Lower lobe of right lung (tissue), 2 donors: ENCODE results near the gene ST3GAL3. TPM values are rescaled to one million over a fixed set of nuclear protein-coding genes. Genes with fewer than 3 reads are reported as not detected.
"Not testable (repeated sequence)": the region's sequence is repeated elsewhere in the genome, so short reads cannot be mapped to it uniquely, and the experiment has no call there.

Experiments
- ATAC-seq, 2 donors: fragments of 200-7000 bp; cut with Tn5 transposase; one replicate each; pipeline ENCODE4 v1.9.1; 2020 to 2022; ENCODE audit warnings: mild to moderate bottlenecking in 2 of 2, moderate library complexity in 2 of 2
- DNase-seq: peaks from one replicate; pipeline ENCODE4 v3.0.0-alpha.2; 2020
- H3K27ac ChIP-seq: fragments of 200-600 bp; one replicate; pipeline ENCODE4 v1.8.0; 2022
- H3K27me3 ChIP-seq: fragments of 200-600 bp; one replicate; pipeline ENCODE4 v1.8.0; 2022; ENCODE audit warnings: low read depth
- H3K36me3 ChIP-seq: fragments of 200-600 bp; one replicate; pipeline ENCODE4 v1.8.0; 2022; ENCODE audit warnings: mild to moderate bottlenecking
- H3K4me1 ChIP-seq: fragments of 200-600 bp; one replicate; pipeline ENCODE4 v1.8.0; 2022
- H3K4me3 ChIP-seq: fragments of 200-600 bp; one replicate; pipeline ENCODE4 v1.8.0; 2022; ENCODE audit warnings: mild to moderate bottlenecking
- H3K9me3 ChIP-seq: fragments of 200-600 bp; one replicate; pipeline ENCODE4 v1.8.0; 2022
- CTCF ChIP-seq: fragments of 200-600 bp; IDR thresholded peaks from one replicate; pipeline ENCODE4 v1.8.0; 2022; ENCODE audit warnings: antibody characterized with exemption, mild to moderate bottlenecking
- intact Hi-C: fragments of 100-400 bp; cut with DNase I; formaldehyde crosslinking; loops from one replicate; pipeline ENCODE4 v1.11.0; 2022
- total RNA-seq: library from RNA; stranded (reverse); fragmentation: NEBNext Ultra II Directional; extraction: Animal tissue kit (Norgen Biotek cat#: 25700); gene quantifications from one replicate; pipeline ENCODE4 v1.2.1, GENCODE V29; 2021
- donor health status: DM: no; HTN: yes; CAD: no; lungs with severe emphysema.

ST3GAL3 gene
- total RNA-seq, 1 donor from 2014 or later, result 23.6 TPM

GRCh38 chr1:43824795-43825194, 117.5 kb downstream of the ST3GAL3 start:
- TF ChIP-seq CTCF, result no peak
- H3K36me3 ChIP-seq, result peaks cover 6% of the 10 kb centered on the region
- no peaks in the 10 kb centered on the region for H3K4me1 ChIP-seq
- no peaks in the 10 kb centered on the region for H3K9me3 ChIP-seq
- H3K4me3 ChIP-seq, result no peak overlapping the region
- DNase-seq (no peak), ATAC-seq (no peak)
- intact Hi-C loops, result no loop called here
- H3K27ac ChIP-seq, result no peak overlapping the region
- H3K27me3 ChIP-seq, result no peaks in the 10 kb centered on the region

- no peak for ATAC-seq
- intact Hi-C loops, result no loop called here
These were observed 121.2 kb downstream of the ST3GAL3 start for GRCh38 chr1:43828574-43828973.

GRCh38 chr1:43830802-43831201, 123.5 kb downstream of the ST3GAL3 start:
- ATAC-seq (no peak), DNase-seq (no peak)
- Histone ChIP-seq H3K27ac (no peak overlapping the region), H3K4me1 (peaks cover 2% of the 10 kb centered on the region), H3K27me3 (no peaks in the 10 kb centered on the region), H3K9me3 (no peaks in the 10 kb centered on the region), H3K36me3 (no peaks in the 10 kb centered on the region), H3K4me3 (no peak overlapping the region)
- no peak for TF ChIP-seq CTCF
- intact Hi-C loops, result no loop called here

More at GRCh38 chr1:43828574-43828973, 121.2 kb downstream of the ST3GAL3 start:
- no peaks in the 10 kb centered on the region for H3K4me1 ChIP-seq
- no peaks in the 10 kb centered on the region for H3K9me3 ChIP-seq
- DNase-seq, result no peak
- no peak for TF ChIP-seq CTCF
- H3K36me3 ChIP-seq, result peaks cover 6% of the 10 kb centered on the region
- H3K27me3 ChIP-seq, result no peaks in the 10 kb centered on the region
- no peak overlapping the region for H3K4me3 ChIP-seq
- no peak overlapping the region for H3K27ac ChIP-seq

- H3K9me3 ChIP-seq, result no peaks in the 10 kb centered on the region
- intact Hi-C loops, result no loop called here
These were observed 124.5 kb downstream of the ST3GAL3 start for GRCh38 chr1:43831851-43832250.

GRCh38 chr1:43832255-43832654, 124.9 kb downstream of the ST3GAL3 start:
- no peak overlapping the region for H3K27ac ChIP-seq
- no peaks in the 10 kb centered on the region for H3K9me3 ChIP-seq
- no peak for DNase-seq
- H3K4me3 ChIP-seq, result no peak overlapping the region
- intact Hi-C loops, result no loop called here
- peaks cover 16% of the 10 kb centered on the region for H3K4me1 ChIP-seq
- H3K27me3 ChIP-seq, result no peaks in the 10 kb centered on the region
- no peak for ATAC-seq
- TF ChIP-seq CTCF, result no peak
- no peaks in the 10 kb centered on the region for H3K36me3 ChIP-seq

More at GRCh38 chr1:43831851-43832250, 124.5 kb downstream of the ST3GAL3 start:
- TF ChIP-seq CTCF, result no peak
- Histone ChIP-seq H3K4me3 (no peak overlapping the region), H3K27ac (no peak overlapping the region), H3K4me1 (peaks cover 12% of the 10 kb centered on the region), H3K36me3 (no peaks in the 10 kb centered on the region), H3K27me3 (no peaks in the 10 kb centered on the region)
- ATAC-seq (no peak), DNase-seq (no peak)

- no peak for DNase-seq
- no peak for TF ChIP-seq CTCF
- Histone ChIP-seq H3K27me3 (no peaks in the 10 kb centered on the region), H3K4me3 (no peak overlapping the region), H3K36me3 (no peaks in the 10 kb centered on the region), H3K4me1 (peaks cover 16% of the 10 kb centered on the region), H3K9me3 (no peaks in the 10 kb centered on the region), H3K27ac (no peak overlapping the region)
- no peak for ATAC-seq
- intact Hi-C loops, result no loop called here
These were observed 125.7 kb downstream of the ST3GAL3 start for GRCh38 chr1:43832998-43833397.

- H3K27me3 ChIP-seq, ATAC-seq, DNase-seq, intact Hi-C loops, H3K4me3 ChIP-seq, H3K9me3 ChIP-seq, H3K36me3 ChIP-seq: not testable (repeated sequence)
- Histone ChIP-seq H3K4me1 (peaks cover 16% of the 10 kb centered on the region), H3K27ac (peak overlapping the region; percentile 71)
These were observed 126.6 kb downstream of the ST3GAL3 start for GRCh38 chr1:43833902-43834279.
